Fibroblast of pulmonary artery (primary cell): Measurements from ENCODE around the gene STPG2.

Experiments
- DNase-seq: peaks from one replicate; pipeline ENCODE4 v3.0.0-alpha.2; 2010; ENCODE audit warnings: low read depth
- H3K4me3 ChIP-seq: replicated peaks from 2 replicates; pipeline ENCODE4 v1.5.1; 2011; ENCODE audit warnings: low read depth, mild to moderate bottlenecking, control low read depth, low read length, moderate library complexity
- TF ChIP-seq, protein P1 (sequence below): IDR thresholded peaks from 2 replicates; pipeline ENCODE4 v1.5.1; 2011; ENCODE audit warnings: mild to moderate bottlenecking, control low read depth, low read length, inconsistent platforms; ENCODE audit errors: missing control alignments

STPG2 gene

DNA sequence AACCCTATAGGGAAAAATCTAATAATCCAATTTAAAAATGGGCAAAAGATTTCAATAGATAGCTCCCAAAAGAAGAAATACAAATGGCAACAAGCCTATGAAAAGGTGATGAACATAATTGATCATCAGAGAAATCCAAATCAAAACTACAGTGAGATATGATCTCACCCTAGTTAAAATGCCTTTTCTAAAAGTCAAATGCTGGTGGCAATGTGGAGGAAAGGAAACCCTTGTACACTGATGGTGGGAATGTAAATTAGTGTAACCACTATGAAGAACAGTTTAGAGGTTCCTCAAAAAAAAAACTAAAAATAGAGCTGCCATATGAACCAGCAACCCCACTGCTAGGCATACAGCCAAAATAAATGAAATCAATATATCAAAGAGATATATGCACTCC, 44.5 kb downstream of the STPG2 start:
- TF ChIP-seq, protein P1, sequence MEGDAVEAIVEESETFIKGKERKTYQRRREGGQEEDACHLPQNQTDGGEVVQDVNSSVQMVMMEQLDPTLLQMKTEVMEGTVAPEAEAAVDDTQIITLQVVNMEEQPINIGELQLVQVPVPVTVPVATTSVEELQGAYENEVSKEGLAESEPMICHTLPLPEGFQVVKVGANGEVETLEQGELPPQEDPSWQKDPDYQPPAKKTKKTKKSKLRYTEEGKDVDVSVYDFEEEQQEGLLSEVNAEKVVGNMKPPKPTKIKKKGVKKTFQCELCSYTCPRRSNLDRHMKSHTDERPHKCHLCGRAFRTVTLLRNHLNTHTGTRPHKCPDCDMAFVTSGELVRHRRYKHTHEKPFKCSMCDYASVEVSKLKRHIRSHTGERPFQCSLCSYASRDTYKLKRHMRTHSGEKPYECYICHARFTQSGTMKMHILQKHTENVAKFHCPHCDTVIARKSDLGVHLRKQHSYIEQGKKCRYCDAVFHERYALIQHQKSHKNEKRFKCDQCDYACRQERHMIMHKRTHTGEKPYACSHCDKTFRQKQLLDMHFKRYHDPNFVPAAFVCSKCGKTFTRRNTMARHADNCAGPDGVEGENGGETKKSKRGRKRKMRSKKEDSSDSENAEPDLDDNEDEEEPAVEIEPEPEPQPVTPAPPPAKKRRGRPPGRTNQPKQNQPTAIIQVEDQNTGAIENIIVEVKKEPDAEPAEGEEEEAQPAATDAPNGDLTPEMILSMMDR: no peak
- H3K4me3 ChIP-seq: no peak overlapping the region
- no peak for DNase-seq

DNA sequence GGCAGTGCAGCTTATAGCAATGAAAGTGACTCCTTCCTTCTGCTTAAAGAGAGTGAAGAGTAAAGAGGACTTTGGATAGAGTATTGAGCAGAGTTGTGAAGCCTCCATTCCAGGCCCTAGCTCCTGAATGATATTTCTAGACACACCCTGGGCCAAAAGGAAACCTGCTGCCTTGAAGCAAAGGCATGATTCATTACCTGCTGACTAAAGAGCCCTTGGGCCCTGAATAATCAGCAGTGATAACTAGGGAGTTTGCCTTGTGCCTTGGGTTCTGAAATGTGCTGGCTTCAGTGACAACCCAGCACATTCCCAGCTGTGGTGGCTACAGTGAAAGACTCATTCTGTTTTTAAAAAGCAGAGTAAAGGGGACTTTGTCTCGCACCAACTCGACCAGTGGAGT, 49.2 kb downstream of the STPG2 start:
- H3K4me3 ChIP-seq: no peak overlapping the region
- TF ChIP-seq, protein P1: no peak
- DNase-seq: no peak

DNA sequence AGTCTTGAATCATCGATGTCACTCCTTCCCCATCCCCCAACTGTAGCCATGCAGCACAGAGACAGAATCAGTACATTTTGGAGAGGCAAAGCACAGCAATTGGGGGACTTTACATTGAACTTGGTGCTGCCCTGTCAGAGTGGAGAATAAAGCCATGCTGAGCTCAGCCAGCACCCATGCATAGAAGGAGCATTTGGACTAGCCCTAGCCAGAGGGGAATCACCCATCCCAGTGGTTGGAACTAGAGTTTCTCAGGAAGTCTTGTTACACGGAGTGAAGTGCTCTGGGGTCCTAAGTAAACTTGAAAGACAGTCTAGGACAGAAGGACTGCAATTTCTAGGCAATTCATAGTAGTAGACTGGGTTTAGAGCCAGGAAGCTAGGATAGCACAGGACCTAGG, 49.6 kb downstream of the STPG2 start:
- no peak overlapping the region for H3K4me3 ChIP-seq
- DNase-seq: no peak
- TF ChIP-seq, protein P1: no peak

DNA sequence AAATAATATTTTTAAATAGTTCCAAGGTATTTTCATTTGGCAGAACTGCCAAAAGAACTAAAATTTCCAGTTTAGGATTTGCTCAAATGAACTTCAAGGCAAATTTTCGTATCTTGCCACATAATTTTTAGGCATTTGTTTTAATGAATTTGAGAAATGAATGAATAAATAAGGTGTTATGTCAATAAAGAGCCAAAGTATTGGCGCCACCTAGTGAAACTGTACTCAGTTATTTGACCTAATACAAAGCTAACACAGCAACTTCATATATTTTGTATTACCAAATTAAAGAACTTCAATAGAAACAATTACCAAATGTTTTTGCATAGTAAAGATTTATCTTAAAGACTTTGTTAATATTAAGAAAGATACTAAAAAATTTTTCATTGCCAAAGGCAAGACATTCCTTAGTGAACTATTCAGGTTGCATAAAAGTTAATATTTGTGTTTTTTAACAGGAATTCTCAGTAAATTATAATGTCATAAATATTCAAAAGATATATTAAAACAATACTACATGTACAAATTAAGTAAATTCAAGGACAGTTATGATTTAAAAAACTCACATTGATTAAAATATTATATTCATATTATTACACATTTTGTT, 50.3 kb downstream of the STPG2 start:
- H3K4me3 ChIP-seq: no peak overlapping the region
- peak; percentile 38 for DNase-seq
- TF ChIP-seq, protein P1: peak; percentile 69

DNA sequence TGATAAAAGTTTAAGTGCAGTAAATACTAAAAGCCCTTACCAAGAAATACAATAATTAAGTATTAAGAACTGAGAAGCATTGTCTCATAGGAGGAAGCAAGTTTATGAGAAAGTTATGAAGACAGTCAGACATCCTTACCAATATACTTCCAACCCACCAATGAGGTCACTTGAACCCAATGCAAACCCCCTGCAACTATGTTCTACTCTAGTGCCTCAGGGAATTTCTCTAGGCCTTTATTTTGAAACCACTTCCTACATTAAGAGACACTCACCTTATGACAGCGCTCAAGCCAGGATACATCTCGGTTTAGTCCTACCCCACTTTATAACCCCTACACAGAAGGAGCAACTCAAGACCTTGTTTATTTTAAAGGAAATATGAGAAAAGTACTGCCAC, 61.3 kb downstream of the STPG2 start:
- DNase-seq: no peak

DNA sequence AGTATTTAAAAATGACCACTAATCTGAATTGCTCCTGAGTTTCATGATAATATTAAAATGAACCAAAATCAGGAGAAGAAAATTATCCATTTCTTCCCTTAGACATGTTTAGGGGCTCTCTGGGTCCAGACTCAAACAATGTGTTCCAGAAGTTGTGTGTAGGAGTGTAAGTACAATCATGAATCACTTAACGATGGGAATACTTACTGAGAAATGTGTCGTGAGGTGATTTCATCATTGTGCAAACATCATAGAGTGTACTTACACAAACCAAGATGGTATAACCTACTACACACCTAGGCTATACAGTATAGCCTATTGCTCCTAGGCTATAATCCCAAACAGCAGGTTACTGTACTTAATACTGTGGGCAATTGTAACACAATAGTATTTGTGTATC, 74.8 kb downstream of the STPG2 start:
- no peak overlapping the region for H3K4me3 ChIP-seq
- TF ChIP-seq, protein P1: no peak
- no peak for DNase-seq

More for the DNA sequence above, 61.3 kb downstream of the STPG2 start:
- TF ChIP-seq, protein P1: no peak
- H3K4me3 ChIP-seq: no peak overlapping the region

DNA sequence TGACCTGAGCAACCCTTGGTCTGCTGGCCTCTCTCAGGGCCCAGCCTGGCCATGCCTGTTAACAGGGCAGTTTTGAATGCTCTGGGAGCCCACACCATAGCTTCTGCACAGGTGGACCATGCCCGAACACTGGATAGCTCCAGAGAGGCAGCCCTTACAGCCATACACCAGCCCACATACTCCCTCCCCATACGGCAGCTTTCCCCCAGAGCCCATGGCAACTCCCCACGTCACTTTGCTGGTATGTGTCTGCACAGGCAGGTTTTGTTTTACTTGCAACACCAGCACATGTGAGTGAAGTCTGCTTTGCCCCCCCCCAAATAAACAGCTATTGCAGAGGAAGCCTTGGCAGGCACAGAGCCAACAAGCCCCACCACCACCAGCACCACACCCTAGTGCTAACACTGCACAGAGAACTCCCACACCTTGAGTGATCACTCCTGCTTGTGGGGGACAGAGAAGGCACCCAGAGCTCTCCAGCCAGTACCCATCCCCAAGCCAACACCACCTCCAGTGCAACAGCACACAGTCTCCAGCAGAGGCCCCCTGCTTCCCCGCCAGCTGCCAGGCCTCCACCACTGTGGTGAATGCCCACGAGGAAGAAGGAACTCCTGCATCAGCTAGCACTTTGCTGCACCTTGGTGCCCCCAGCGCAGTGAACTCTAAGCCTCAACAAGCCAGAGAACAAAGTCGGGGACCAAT, 87.3 kb downstream of the STPG2 start:
- DNase-seq: no peak
- TF ChIP-seq, protein P1: no peak
- H3K4me3 ChIP-seq: no peak overlapping the region
